K562 (cell line): ENCODE measurements around the gene IMMP1L. TPM values are rescaled to one million over a fixed set of nuclear protein-coding genes. Genes with fewer than 3 reads are reported as not detected.

Source experiments
- E2F3 ChIP-seq: fragments of 250-450 bp; sonication (Bioruptor Pico); IDR thresholded peaks from 2 replicates; pipeline ENCODE4 v1.4.0; 2020; ENCODE audit warnings: mild to moderate bottlenecking
- KDM1A ChIP-seq, 2 experiments: fragments of 450-650 bp; IDR thresholded peaks; 2 replicates each; pipeline ENCODE4 v1.6.1; 2016; ENCODE audit warnings: mild to moderate bottlenecking in 2 of 2
- MEIS2 ChIP-seq: fragments of 450-650 bp; IDR thresholded peaks from 2 replicates; pipeline ENCODE4 v1.6.1; 2014; ENCODE audit warnings: mild to moderate bottlenecking; ENCODE audit not compliant: partially characterized antibody
- NCOA2 ChIP-seq, 2 experiments: fragments of 450-650 bp; IDR thresholded peaks; 2 replicates each; pipeline ENCODE4 v1.6.1; 2018; ENCODE audit warnings: mild to moderate bottlenecking in 2 of 2, moderate library complexity in 1 of 2; ENCODE audit not compliant: partially characterized antibody in 2 of 2
- PURB ChIP-seq: sonication (generic); formaldehyde crosslinking; IDR thresholded peaks from 2 replicates; pipeline ENCODE4 v1.9.0; 2021; ENCODE audit warnings: low read depth, mild to moderate bottlenecking, missing genetic modification reagents
- PYGO2 ChIP-seq: fragments of 450-650 bp; IDR thresholded peaks from 2 replicates; pipeline ENCODE4 v1.6.1; 2016; ENCODE audit warnings: mild to moderate bottlenecking, missing genetic modification characterization, moderate library complexity, missing compliant biosample characterization
- polyA plus RNA-seq, 8 experiments: library from polyadenylated mRNA; depleted of rRNA in 4 of 8; stranded (reverse) in 5 of 8; unstranded in 3 of 8; fragments of >200 nt; fragmentation: Nextera tagmentation in 2 of 8; fragmentation: Illumina TruSeq in 1 of 8; extraction: Ambion mirVana in 2 of 8; extraction: Trizol in 1 of 8; gene quantifications; 2 replicates each; pipeline versions ENCODE4 v1.2.1 to v1.2.3, GENCODE V29; 2011 to 2014; ENCODE audit warnings: inconsistent platforms in 1 of 8, missing spikeins in 1 of 8
- total RNA-seq, 7 experiments: library from RNA; depleted of rRNA in 6 of 7; stranded (reverse); fragments of >200 nt in 6 of 7; fragmentation: Illumina TruSeq in 2 of 7; extraction: Trizol in 2 of 7; gene quantifications; 2 replicates each; pipeline versions ENCODE4 v1.2.1 to v1.2.3, GENCODE V29; 2011 to 2021; ENCODE audit warnings: low replicate concordance in 1 of 7
- TF ChIP-seq, protein P1 (sequence below), 2 experiments: fragments of 450-650 bp; formaldehyde crosslinking in 1 of 2; IDR thresholded peaks; 2 replicates each; pipeline versions ENCODE4 v1.4.0 to v1.6.1; 2014 to 2020; ENCODE audit warnings: mild to moderate bottlenecking in 2 of 2, borderline replicate concordance in 1 of 2, low read depth in 1 of 2
- TF ChIP-seq, protein P2 (sequence below): sonication (generic); formaldehyde crosslinking; IDR thresholded peaks from 2 replicates; pipeline ENCODE4 v1.8.1; 2023; ENCODE audit warnings: mild to moderate bottlenecking, missing genetic modification reagents
- TF ChIP-seq, protein P3 (sequence below), 2 experiments: fragments of 200-800 bp in 1 of 2; sonication (Bioruptor generic) in 1 of 2; sonication (generic) in 1 of 2; formaldehyde crosslinking in 1 of 2; IDR thresholded peaks in 1 of 2; conservative IDR thresholded peaks in 1 of 2; 2 replicates each; pipeline versions ENCODE4 v1.5.0 to v1.6.1; 2016 to 2020; ENCODE audit warnings: missing compliant biosample characterization in 1 of 2, missing genetic modification characterization in 1 of 2, missing genetic modification reagents in 1 of 2
- TF ChIP-seq, protein P4 (sequence below): sonication (generic); formaldehyde crosslinking; IDR thresholded peaks from 2 replicates; pipeline ENCODE4 v1.8.1; 2023; ENCODE audit warnings: missing genetic modification reagents, mild to moderate bottlenecking, borderline replicate concordance

The IMMP1L gene
- total and polyA plus RNA-seq, 9 of the 15 experiments (the other 6 are each of a cell fraction or from before 2014, with no cell fraction given): 56.0 to 245 (median 169) TPM

DNA sequence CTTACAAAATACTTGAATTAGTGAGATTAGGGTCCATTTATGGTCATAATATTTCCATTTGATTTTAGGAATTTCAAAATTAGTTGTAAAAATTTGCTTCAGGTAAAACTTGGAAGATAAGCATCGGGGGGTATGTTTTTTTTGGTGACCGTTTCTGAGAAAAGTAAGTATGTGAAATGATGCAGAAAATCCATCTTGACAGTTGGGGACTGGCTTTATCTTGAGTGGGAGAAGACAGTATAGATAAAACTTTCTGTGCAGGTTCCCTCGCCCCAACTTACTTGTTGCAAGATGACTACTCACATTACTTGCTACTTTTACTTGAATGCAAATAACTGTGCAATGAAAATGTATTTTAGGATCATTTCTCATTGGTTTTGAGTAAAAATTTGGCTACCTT is 90.3 kb downstream of the IMMP1L start (continued):
- TF ChIP-seq KDM1A (IDR thresholded peaks at IDR 0.05) (no peak), PURB (CRISPR knock-in tag) (no peak), MEIS2 (peak; percentile 52), E2F3 (CRISPR knock-in tag) (no peak), NCOA2 (IDR thresholded peaks at IDR 0.05; ENCODE audit: partially characterized antibody in 2 of 2) (no peak), PYGO2 (tag) (no peak)
- TF ChIP-seq, protein P1, sequence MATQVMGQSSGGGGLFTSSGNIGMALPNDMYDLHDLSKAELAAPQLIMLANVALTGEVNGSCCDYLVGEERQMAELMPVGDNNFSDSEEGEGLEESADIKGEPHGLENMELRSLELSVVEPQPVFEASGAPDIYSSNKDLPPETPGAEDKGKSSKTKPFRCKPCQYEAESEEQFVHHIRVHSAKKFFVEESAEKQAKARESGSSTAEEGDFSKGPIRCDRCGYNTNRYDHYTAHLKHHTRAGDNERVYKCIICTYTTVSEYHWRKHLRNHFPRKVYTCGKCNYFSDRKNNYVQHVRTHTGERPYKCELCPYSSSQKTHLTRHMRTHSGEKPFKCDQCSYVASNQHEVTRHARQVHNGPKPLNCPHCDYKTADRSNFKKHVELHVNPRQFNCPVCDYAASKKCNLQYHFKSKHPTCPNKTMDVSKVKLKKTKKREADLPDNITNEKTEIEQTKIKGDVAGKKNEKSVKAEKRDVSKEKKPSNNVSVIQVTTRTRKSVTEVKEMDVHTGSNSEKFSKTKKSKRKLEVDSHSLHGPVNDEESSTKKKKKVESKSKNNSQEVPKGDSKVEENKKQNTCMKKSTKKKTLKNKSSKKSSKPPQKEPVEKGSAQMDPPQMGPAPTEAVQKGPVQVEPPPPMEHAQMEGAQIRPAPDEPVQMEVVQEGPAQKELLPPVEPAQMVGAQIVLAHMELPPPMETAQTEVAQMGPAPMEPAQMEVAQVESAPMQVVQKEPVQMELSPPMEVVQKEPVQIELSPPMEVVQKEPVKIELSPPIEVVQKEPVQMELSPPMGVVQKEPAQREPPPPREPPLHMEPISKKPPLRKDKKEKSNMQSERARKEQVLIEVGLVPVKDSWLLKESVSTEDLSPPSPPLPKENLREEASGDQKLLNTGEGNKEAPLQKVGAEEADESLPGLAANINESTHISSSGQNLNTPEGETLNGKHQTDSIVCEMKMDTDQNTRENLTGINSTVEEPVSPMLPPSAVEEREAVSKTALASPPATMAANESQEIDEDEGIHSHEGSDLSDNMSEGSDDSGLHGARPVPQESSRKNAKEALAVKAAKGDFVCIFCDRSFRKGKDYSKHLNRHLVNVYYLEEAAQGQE (IDR thresholded peaks at IDR 0.05; ENCODE audit: borderline replicate concordance): peak; percentile 16; the same call in 1 of the 2 replicates
- TF ChIP-seq, protein P1 (CRISPR knock-in tag; IDR thresholded peaks at IDR 0.05; ENCODE audit: low read depth): no peak
- TF ChIP-seq, protein P2, sequence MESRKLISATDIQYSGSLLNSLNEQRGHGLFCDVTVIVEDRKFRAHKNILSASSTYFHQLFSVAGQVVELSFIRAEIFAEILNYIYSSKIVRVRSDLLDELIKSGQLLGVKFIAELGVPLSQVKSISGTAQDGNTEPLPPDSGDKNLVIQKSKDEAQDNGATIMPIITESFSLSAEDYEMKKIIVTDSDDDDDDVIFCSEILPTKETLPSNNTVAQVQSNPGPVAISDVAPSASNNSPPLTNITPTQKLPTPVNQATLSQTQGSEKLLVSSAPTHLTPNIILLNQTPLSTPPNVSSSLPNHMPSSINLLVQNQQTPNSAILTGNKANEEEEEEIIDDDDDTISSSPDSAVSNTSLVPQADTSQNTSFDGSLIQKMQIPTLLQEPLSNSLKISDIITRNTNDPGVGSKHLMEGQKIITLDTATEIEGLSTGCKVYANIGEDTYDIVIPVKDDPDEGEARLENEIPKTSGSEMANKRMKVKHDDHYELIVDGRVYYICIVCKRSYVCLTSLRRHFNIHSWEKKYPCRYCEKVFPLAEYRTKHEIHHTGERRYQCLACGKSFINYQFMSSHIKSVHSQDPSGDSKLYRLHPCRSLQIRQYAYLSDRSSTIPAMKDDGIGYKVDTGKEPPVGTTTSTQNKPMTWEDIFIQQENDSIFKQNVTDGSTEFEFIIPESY (CRISPR knock-in tag): no peak
- TF ChIP-seq, protein P3, sequence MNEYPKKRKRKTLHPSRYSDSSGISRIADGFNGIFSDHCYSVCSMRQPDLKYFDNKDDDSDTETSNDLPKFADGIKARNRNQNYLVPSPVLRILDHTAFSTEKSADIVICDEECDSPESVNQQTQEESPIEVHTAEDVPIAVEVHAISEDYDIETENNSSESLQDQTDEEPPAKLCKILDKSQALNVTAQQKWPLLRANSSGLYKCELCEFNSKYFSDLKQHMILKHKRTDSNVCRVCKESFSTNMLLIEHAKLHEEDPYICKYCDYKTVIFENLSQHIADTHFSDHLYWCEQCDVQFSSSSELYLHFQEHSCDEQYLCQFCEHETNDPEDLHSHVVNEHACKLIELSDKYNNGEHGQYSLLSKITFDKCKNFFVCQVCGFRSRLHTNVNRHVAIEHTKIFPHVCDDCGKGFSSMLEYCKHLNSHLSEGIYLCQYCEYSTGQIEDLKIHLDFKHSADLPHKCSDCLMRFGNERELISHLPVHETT (CRISPR knock-in tag; conservative IDR thresholded peaks at IDR 0.05 in 1 of 2, IDR thresholded peaks at IDR 0.05 in 1 of 2): no peak
- TF ChIP-seq, protein P4, sequence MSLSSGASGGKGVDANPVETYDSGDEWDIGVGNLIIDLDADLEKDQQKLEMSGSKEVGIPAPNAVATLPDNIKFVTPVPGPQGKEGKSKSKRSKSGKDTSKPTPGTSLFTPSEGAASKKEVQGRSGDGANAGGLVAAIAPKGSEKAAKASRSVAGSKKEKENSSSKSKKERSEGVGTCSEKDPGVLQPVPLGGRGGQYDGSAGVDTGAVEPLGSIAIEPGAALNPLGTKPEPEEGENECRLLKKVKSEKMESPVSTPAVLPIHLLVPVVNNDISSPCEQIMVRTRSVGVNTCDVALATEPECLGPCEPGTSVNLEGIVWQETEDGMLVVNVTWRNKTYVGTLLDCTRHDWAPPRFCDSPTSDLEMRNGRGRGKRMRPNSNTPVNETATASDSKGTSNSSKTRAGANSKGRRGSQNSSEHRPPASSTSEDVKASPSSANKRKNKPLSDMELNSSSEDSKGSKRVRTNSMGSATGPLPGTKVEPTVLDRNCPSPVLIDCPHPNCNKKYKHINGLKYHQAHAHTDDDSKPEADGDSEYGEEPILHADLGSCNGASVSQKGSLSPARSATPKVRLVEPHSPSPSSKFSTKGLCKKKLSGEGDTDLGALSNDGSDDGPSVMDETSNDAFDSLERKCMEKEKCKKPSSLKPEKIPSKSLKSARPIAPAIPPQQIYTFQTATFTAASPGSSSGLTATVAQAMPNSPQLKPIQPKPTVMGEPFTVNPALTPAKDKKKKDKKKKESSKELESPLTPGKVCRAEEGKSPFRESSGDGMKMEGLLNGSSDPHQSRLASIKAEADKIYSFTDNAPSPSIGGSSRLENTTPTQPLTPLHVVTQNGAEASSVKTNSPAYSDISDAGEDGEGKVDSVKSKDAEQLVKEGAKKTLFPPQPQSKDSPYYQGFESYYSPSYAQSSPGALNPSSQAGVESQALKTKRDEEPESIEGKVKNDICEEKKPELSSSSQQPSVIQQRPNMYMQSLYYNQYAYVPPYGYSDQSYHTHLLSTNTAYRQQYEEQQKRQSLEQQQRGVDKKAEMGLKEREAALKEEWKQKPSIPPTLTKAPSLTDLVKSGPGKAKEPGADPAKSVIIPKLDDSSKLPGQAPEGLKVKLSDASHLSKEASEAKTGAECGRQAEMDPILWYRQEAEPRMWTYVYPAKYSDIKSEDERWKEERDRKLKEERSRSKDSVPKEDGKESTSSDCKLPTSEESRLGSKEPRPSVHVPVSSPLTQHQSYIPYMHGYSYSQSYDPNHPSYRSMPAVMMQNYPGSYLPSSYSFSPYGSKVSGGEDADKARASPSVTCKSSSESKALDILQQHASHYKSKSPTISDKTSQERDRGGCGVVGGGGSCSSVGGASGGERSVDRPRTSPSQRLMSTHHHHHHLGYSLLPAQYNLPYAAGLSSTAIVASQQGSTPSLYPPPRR (CRISPR knock-in tag): no peak
